ENCODE results near the gene CYP8B1.
"Not testable (repeated sequence)": the region's sequence is repeated elsewhere in the genome, so short reads cannot be mapped to it uniquely, and the experiment has no call there.

CYP8B1 gene

GRCh38 chr3:42886294-42886822 lies 10.7 kb upstream of the CYP8B1 start:
- no peak for DNase-seq (ENCODE audit: low read depth)

GRCh38 chr3:42884324-42884723 lies 8.6 kb upstream of the CYP8B1 start:
- no peak for DNase-seq (ENCODE audit: low read depth)

- not testable (repeated sequence) for DNase-seq (ENCODE audit: low read depth)
These were observed 7.7 kb upstream of the CYP8B1 start for GRCh38 chr3:42883251-42883930.

- peak; percentile 81 for DNase-seq (ENCODE audit: low read depth)
These were observed 5.1 kb upstream of the CYP8B1 start for GRCh38 chr3:42880601-42881451.

GRCh38 chr3:42880183-42880582 lies 4.5 kb upstream of the CYP8B1 start:
- no peak for DNase-seq (ENCODE audit: low read depth)

GRCh38 chr3:42877881-42878280 lies 2.2 kb upstream of the CYP8B1 start:
- no peak for DNase-seq (ENCODE audit: low read depth)

DNA sequence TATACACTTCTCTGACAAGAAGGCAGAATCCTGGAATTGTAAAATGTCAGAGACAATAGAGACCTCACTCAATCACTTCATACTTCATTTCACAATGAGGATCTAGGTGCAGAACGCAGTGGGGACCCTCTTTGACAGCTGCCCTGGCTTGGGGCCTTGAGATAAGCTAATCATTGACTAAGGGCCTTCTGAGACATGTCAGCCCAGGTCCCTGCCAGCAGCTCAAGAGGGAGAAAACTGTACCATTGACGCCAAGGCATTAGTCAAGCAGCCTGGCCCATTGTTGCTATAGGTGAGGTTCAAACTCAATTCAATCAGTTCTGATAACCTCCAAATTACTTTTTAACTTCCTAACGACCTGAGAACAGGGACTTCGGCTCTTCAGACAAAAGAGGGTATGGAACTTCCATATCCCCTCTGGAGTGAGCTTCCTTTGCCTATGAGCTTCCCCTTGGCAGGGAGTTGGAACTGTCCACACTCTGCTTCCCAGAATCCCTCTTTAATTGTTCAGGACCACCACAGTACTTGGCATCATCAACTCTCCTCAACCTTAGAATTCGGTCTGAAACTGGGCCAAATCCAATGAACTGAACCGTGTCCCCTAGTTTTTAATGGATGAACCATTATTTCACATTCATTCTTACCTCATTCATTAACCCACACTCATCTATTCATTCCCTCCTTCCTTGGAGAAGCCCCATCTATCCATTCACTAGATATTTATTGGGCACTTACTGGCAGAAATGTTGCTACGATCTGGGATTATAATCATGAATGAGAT lies 1.5 kb upstream of the CYP8B1 start:
- DNase-seq (ENCODE audit: low read depth) = no peak

- DNase-seq (ENCODE audit: low read depth) = no peak
These were observed 722 bp upstream of the CYP8B1 start for GRCh38 chr3:42876401-42876800.

GRCh38 chr3:42874749-42875148 lies 930 bp downstream of the CYP8B1 start:
- DNase-seq (ENCODE audit: low read depth) = no peak

DNA sequence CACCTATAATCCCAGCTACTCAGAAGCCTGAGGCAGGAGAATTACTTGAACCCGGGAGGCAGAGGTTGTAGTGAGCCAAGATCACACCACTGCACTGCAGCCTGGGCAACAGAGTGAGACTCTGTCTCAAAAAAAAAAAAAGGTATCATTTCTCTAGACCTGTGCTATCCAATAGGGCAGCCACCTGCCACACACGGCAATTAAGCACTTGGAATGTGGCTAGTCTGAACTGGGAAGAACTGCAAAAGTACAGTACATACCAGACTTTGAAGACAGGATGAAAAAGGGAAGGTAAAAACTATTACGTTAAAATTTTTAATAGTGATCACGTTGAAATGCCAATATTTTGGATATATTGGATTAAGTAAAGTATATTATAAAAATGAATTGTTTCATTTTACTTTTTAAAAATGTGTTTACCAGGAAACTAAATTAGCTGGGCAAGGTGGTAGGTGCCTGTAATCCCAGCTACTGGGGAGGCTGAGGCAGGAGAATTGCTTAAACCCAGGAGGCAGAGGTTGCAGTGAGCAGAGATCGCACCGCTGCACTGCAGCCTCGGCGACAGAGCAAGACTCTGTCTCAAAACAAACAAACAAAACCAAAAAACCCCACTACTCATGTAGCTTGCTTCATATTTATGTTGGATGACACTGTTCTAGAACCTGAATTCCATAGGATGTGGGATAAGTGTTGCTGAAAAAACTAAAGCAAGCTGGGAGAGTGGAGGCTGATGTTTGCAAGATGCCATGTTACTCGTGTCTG lies 2.3 kb downstream of the CYP8B1 start:
- DNase-seq (ENCODE audit: low read depth) = no peak

- DNase-seq (ENCODE audit: low read depth) = no peak
These were observed 3.0 kb downstream of the CYP8B1 start for GRCh38 chr3:42872718-42873117.

- DNase-seq (ENCODE audit: low read depth) = no peak
These were observed 4.0 kb downstream of the CYP8B1 start for GRCh38 chr3:42871592-42872196.

GRCh38 chr3:42868841-42869240 lies 6.8 kb downstream of the CYP8B1 start:
- DNase-seq (ENCODE audit: low read depth) = no peak

GRCh38 chr3:42867138-42867537 lies 8.5 kb downstream of the CYP8B1 start:
- no peak for DNase-seq (ENCODE audit: low read depth)

DNA sequence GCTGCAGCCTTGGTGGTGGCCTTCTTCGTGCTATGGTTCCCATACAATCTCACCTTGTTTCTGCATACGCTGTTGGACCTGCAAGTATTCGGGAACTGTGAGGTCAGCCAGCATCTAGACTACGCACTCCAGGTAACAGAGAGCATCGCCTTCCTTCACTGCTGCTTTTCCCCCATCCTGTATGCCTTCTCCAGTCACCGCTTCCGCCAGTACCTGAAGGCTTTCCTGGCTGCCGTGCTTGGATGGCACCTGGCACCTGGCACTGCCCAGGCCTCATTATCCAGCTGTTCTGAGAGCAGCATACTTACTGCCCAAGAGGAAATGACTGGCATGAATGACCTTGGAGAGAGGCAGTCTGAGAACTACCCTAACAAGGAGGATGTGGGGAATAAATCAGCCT lies 10.4 kb downstream of the CYP8B1 start:
- DNase-seq (ENCODE audit: low read depth) = no peak

DNA sequence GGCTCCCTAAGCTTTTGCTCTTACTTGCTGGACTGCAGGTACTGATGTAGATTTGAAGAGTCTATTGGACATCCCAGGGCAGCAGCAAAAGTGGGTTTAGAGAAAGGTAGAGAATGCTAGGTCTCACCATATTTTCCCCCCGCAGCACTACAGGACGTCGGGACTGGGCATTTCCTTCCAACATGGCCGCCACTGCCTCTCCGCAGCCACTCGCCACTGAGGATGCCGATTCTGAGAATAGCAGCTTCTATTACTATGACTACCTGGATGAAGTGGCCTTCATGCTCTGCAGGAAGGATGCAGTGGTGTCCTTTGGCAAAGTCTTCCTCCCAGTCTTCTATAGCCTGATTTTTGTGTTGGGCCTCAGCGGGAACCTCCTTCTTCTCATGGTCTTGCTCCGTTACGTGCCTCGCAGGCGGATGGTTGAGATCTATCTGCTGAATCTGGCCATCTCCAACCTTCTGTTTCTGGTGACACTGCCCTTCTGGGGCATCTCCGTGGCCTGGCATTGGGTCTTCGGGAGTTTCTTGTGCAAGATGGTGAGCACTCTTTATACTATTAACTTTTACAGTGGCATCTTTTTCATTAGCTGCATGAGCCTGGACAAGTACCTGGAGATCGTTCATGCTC lies 11.2 kb downstream of the CYP8B1 start:
- no peak for DNase-seq (ENCODE audit: low read depth)

GRCh38 chr3:42856544-42856943 lies 19.1 kb downstream of the CYP8B1 start:
- DNase-seq (ENCODE audit: low read depth) = no peak

GRCh38 chr3:42855547-42856380 lies 19.9 kb downstream of the CYP8B1 start:
- DNase-seq (ENCODE audit: low read depth) = no peak

DNA sequence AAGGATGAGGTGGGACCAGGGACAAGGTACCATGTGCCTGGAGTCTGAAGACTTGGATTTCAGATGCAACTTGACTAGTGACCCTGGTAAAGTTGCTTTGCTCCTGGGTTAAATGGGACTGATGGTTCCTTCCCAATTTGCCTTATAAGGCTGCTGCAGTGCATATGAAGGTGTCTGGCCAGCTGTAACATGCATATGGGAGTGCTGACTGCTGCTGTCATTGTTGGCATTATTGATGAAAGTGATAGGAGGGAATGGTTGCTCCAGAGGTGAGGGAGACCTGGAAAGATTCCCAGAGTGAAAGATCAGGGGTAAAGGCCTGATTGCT lies 20.5 kb downstream of the CYP8B1 start:
- DNase-seq (ENCODE audit: low read depth) = no peak

- no peak for DNase-seq (ENCODE audit: low read depth)
These were observed 21.9 kb downstream of the CYP8B1 start for GRCh38 chr3:42853739-42854302.

Data from stimulated activated CD4-positive, alpha-beta T cell treated with anti-CD3 and anti-CD28 coated beads, Interleukin-2, amount 100 ng/mL, for 4 hours (primary cell).